HG03565 (cell line): Measurements from ENCODE around the gene DUSP22.

Experiments used
- ATAC-seq: cut with Tn5 transposase; IDR thresholded peaks from one replicate; pipeline ENCODE4 v1.9.1; 2021; ENCODE audit warnings: mild to moderate bottlenecking, moderate library complexity; ENCODE audit not compliant: unreplicated experiment

Gene DUSP22

GRCh38 chr6:296151-297122 is 4.2 kb downstream of the DUSP22 start:
- peak; percentile 23 for ATAC-seq

GRCh38 chr6:297571-298232 is 5.4 kb downstream of the DUSP22 start:
- no peak for ATAC-seq

- ATAC-seq: no peak
These were observed 6.2 kb downstream of the DUSP22 start for GRCh38 chr6:298233-299103.

- ATAC-seq: no peak
These were observed 7.1 kb downstream of the DUSP22 start for GRCh38 chr6:299104-299980.

GRCh38 chr6:300026-300425 is 7.7 kb downstream of the DUSP22 start:
- ATAC-seq: no peak

- no peak for ATAC-seq
These were observed 8.4 kb downstream of the DUSP22 start for GRCh38 chr6:300494-301198.

- no peak for ATAC-seq
These were observed 9.2 kb downstream of the DUSP22 start for GRCh38 chr6:301526-301925.

- no peak for ATAC-seq
These were observed 9.8 kb downstream of the DUSP22 start for GRCh38 chr6:301929-302705.

- no peak for ATAC-seq
These were observed 10.5 kb downstream of the DUSP22 start for GRCh38 chr6:302760-303159.

GRCh38 chr6:303263-303662 is 11.0 kb downstream of the DUSP22 start:
- no peak for ATAC-seq

GRCh38 chr6:303948-304558 is 11.8 kb downstream of the DUSP22 start:
- no peak for ATAC-seq

GRCh38 chr6:304833-305370 is 12.6 kb downstream of the DUSP22 start:
- no peak for ATAC-seq

- peak; percentile 75 for ATAC-seq
These were observed 13.3 kb downstream of the DUSP22 start for GRCh38 chr6:305371-306206.

GRCh38 chr6:306641-307061 is 14.4 kb downstream of the DUSP22 start:
- no peak for ATAC-seq

- no peak for ATAC-seq
These were observed 15.0 kb downstream of the DUSP22 start for GRCh38 chr6:307065-307814.

GRCh38 chr6:307874-308273 is 15.6 kb downstream of the DUSP22 start:
- ATAC-seq: no peak
